Measurements from ENCODE around the gene MBLAC1.
"Not testable (repeated sequence)": the region's sequence is repeated elsewhere in the genome, so short reads cannot be mapped to it uniquely, and the experiment has no call there.

MBLAC1 gene

DNA sequence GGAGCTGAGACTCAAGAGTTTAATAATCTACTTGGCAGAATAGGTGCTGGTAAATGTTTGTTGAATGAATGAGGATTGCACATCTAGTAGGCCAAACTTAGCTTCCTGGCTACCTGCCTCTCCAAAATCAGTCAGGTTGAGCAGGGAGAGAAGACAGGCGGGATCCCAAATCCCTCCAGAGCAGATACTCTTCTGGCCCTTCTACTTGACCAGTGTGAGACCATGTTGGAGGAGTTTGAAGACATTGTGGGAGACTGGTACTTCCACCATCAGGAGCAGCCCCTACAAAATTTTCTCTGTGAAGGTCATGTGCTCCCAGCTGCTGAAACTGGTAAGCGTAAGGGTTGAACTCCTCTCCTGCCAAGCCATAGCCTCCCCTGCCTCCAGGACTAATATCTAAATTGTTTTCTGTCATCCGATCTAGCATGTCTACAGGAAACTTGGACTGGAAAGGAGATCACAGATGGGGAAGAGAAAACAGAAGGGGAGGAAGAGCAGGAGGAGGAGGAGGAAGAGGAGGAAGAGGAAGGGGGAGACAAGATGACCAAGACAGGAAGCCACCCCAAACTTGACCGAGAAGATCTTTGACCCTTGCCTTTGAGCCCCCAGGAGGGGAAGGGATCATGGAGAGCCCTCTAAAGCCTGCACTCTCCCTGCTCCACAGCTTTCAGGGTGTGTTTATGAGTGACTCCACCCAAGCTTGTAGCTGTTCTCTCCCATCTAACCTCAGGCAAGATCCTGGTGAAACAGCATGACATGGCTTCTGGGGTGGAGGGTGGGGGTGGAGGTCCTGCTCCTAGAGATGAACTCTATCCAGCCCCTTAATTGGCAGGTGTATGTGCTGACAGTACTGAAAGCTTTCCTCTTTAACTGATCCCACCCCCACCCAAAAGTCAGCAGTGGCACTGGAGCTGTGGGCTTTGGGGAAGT is 2.2 kb upstream of the MBLAC1 start:
- no peak for DNase-seq (ENCODE audit: low spot score)

DNA sequence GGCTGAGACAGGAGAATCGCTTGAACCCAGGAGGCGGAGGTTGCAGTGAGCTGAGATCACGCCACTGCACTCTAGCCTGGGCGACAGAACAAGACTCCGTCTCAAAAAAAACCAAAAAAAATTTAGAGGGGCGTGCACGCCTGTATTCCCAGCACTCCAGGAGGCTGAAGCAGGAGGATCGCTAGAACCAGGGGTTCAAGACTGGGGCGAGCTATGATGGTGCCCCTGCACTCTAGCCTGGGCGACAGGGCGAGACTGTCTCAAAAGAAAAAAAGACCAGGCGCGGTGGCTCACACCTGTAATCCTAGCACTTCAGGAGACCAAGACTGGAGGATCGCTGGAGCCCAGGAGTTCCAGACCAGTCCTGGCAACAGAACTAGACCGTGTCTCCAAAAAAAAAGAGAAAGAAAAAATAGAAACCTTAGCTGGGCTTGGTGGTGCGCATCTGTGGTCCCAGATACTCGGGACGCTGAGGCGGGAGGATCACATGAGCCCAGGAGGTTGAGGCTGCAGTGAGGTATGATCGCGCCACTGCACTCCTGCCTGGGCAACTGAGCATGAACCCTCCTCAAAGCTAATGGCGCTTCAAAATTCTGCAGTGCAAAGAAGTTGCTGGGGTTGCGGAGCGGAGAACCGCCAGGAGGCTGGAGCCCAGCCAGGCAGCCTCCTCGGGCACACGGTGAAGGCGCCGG is 382 bp upstream of the MBLAC1 start:
- no peak for DNase-seq (ENCODE audit: low spot score)

DNA sequence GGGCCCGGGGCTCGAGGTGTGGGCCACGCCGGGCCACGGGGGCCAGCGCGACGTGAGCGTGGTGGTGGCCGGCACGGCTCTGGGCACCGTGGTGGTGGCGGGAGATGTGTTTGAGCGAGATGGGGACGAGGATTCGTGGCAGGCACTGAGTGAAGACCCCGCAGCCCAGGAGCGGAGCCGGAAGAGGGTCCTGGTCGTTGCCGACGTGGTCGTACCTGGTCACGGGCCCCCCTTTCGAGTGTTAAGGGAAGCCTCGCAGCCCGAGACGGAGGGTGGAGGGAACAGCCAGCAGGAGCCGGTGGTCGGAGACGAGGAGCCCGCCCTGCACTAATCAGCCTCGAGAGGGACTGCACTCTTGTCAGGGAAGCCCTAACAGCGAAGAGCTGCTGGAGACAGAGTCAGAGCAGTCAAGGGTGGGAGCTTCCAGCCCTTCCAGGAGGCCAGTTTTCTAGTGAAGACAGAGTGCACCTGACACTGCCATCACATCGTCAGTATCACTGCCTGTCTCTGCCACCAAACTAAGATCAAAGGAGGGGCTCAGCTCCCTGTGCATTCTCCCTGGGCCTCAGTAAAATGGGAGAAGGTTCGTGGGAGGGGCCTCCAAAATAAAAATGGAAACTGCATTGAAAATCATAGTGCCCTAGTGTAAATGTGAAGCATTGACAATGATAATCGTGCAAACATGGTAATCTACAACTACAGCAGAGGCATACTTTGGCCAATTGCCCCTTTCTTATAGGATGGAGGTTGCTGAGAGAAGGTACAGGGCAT is 1.3 kb downstream of the MBLAC1 start:
- peak; percentile 31 for DNase-seq (ENCODE audit: low spot score)

DNA sequence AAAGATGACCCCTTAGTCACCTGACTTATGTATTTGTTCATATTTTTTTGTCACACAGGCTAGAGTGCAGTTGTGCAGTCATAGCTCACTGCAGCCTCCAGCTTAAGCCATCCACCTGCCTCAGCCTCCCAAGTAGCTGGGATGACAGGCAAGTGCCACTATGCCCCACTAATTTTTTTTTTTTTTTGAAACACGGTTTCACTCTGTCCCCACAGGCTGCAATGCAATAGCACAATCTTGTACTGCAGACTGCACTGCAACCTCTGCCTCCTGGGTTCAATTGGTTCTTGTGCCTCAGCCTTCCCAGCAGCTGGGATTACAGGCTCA is 1.8 kb downstream of the MBLAC1 start:
- DNase-seq (ENCODE audit: low spot score) = no peak

GRCh38 chr7:100130220-100130607 is 3.4 kb downstream of the MBLAC1 start:
- DNase-seq (ENCODE audit: low spot score) = not testable (repeated sequence)

- DNase-seq (ENCODE audit: low spot score) = peak; percentile 85
Measured at GRCh38 chr7:100130608-100131453, 4.1 kb downstream of the MBLAC1 start.

DNA sequence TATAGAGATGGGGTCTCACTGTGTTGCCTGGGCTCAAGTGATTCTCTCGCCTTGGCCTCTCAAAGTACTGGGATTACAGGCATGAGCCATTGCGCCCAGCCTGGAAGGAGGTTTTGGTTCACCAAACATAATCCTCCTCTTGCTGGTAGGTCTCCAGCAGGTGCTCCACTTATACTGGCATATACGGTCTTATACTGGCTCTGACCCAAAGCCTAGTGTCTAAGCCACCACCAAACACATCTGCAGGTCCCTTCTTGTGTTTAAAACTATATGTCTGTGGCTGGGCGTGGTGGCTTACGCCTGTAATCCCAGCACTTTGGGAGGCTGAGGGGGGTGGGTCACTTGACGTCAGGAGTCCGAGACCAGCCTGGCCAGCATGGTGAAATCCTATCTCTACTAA is 5.4 kb downstream of the MBLAC1 start:
- no peak for DNase-seq (ENCODE audit: low spot score)

DNA sequence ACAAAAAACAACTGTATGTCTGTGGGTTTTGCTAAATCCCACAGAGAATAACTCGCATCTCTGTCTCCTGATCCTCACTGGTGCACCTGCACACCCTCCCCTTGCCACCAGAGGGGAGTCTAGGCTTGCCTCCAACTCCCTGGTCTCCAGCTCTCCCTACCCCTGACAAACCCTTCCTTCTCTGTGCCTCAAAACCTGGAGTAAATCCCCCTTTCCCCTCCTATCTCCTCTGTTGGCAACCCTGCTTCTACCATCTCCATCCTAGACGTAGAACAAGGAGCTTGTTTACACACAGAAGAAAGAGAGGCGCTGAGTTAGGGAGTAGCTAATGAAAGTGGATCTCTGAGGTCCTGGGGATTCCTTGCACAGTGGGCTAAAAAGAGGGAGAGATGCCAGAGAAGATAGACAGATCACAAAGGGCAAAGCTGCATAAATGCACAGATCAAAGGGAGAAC is 6.0 kb downstream of the MBLAC1 start:
- DNase-seq (ENCODE audit: low spot score) = peak; percentile 70

- no peak for DNase-seq (ENCODE audit: low spot score)
Measured at GRCh38 chr7:100137851-100138760, 11.3 kb downstream of the MBLAC1 start.

GRCh38 chr7:100141555-100141949 is 14.8 kb downstream of the MBLAC1 start:
- DNase-seq (ENCODE audit: low spot score) = no peak

DNA sequence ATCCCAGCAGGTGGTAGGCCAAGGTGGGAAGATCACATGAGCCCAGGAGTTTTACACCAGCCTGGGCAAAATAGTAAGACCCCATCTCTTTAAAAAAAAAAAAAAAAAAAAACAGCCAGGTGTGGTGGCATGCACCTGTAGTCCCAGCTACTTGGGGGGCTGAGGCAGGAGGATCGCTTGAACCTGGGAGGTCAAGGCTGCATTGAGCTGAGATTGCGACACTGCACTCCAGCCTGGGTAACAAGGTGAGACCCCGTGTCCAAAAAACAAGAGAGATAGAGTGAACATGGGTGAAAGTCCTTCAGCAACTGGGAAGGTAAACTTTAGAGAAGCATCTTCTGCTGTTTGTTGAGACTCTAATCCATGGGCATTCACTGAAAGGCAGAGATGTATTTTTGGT is 15.7 kb downstream of the MBLAC1 start:
- DNase-seq (ENCODE audit: low spot score) = no peak

GRCh38 chr7:100146350-100146749 is 19.6 kb downstream of the MBLAC1 start:
- DNase-seq (ENCODE audit: low spot score) = not testable (repeated sequence)

DNA sequence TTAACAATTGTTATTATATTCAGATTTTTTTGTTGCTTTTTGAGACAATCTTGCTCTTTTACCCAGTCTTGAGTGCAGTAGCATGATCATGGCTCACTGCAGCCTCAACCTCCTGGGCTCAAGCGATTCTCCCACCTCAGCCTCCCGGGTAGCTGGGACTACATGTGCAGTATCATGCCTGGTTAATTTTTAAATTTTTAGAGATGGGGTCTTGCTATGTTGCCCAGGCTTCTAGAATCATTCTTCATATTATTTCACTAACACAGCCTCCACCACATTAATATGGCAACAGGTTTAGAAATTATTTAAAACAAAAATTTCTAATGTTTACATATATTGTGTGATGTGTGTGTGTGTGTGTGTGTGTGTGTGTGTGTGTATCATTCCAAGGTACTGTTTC is 20.5 kb downstream of the MBLAC1 start:
- no peak for DNase-seq (ENCODE audit: low spot score)

DNA sequence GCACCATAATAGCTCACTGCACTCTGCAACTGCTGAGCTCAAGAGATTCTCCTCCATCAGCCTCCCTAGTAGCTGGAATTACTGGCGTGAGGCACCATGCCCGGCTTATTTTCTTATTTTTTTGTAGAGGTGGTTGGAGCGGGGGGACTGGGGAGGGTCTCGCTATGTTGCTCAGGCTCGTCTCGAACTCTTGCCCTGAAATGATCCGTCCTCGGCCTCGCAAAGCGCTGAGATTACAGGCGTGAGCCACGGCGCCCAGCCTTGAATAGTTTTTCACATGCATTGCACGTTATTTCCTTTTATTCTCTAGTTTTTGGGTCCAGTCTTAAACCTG is 21.4 kb downstream of the MBLAC1 start:
- DNase-seq (ENCODE audit: low spot score) = no peak

DNA sequence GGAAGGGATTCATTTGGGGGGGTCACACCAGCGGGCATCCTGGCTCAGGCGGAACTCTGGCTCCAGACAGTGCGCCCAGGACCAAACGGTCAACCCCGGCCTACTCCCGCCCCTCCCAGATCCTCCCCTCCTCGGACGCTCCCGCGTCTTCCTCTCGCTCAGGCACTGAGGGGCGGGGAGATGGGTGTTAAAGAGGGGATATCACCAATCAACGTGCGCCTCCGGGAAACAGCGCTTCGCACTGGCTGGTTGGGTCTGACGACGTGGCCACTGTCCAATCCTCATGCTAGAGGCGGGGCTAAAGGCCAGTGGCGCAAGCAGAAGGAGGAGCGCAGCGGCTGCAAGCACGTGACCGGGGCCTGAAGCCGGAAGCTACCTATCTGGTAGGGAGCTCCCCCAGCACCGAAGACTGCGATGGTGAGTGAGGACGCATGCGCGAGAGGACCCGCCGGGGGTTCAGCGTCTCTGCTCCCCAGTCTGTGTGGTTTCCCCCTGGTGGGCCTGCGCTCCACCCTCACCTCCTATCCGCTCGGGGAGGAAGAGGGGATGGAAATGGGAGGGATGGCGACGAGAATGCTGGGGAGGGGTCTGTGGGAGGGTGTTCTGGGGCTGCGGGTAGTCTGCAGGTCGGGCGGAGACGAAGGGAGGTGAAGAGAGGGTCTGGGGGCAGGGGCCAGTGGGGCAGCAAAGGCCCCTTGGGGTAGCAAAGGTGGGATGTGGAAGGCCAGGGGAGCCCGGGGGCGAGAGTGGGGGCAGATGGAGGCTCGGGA is 22.0 kb downstream of the MBLAC1 start, which contains the start of gene LAMTOR4:
TSS of gene LAMTOR4 (plus strand) at position 360 of the 770 bp plus-strand sequence. CDS start at position 415, 55 bp downstream.
- peak; percentile 98 for DNase-seq (ENCODE audit: low spot score)

DNA sequence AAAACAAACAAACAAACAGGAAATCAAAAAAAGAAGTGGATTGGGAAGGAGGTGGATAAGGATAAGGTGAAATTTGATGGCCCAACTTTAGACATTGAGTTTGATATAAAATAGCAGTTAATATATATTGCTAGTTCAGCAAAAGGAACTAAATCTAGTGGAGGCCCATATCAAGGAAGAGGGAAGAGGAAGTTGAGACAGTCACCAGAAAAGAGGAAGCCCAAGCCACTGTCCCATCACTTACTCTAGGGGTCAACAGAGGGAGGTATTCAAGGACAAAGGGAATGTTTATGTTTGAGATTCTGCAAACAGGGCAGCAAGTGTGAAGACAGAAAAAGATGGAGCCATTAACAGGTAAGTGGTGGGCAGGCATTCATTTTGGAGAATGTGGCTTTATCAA is 25.6 kb downstream of the MBLAC1 start:
- DNase-seq (ENCODE audit: low spot score) = no peak

DNA sequence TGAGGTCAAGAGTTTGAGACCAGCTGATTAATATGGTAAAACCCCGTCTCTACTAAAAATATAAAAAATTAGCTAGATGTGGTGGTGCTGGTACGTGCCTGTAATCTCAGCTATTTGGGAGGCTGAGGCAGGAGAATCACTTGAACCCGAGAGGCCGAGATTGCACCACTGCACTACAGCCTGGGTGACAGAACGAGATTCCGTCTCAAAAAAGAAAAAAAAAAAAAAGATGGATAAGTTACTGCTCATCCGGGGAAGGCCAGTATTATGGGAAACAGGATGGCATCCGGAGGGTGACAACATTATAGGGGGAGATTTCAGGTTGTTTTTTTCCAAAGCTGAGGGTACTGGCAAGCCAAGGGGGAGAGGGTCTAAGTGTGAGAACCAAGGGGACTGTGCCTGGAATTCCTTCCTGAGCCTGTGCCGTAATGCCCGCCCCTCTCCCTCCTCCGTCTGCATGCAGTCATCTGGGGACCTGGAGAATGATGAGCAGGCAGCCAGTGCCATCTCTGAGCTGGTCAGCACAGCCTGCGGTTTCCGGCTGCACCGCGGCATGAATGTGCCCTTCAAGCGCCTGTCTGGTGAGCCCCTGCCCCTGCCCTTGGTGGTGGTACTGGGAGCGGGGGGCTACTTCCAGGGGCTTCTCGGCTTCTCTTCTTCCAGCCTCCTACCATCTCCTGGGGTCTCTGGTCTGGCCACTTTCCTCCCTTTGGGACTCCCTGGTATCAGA is 26.3 kb downstream of the MBLAC1 start:
- DNase-seq (ENCODE audit: low spot score) = no peak

GRCh38 chr7:100153708-100154535 is 27.2 kb downstream of the MBLAC1 start:
- DNase-seq (ENCODE audit: low spot score) = no peak

Data from CD4-positive, alpha-beta T cell treated with Interleukin-2 at 100 ng/mL for 4 hours (primary cell).